ENCODE measurements around the gene ERC2.

GRCh38 chr3:55572816-55573215 lies 895.5 kb downstream of the ERC2 start:
- TF ChIP-seq, protein P1, sequence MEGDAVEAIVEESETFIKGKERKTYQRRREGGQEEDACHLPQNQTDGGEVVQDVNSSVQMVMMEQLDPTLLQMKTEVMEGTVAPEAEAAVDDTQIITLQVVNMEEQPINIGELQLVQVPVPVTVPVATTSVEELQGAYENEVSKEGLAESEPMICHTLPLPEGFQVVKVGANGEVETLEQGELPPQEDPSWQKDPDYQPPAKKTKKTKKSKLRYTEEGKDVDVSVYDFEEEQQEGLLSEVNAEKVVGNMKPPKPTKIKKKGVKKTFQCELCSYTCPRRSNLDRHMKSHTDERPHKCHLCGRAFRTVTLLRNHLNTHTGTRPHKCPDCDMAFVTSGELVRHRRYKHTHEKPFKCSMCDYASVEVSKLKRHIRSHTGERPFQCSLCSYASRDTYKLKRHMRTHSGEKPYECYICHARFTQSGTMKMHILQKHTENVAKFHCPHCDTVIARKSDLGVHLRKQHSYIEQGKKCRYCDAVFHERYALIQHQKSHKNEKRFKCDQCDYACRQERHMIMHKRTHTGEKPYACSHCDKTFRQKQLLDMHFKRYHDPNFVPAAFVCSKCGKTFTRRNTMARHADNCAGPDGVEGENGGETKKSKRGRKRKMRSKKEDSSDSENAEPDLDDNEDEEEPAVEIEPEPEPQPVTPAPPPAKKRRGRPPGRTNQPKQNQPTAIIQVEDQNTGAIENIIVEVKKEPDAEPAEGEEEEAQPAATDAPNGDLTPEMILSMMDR (conservative IDR thresholded peaks at IDR 0.05 in 1 of 2, IDR thresholded peaks at IDR 0.05 in 1 of 2; ENCODE audit: extremely low read depth in 1 of 2, insufficient read depth in 1 of 2, low read depth in 1 of 2, low read length in 2 of 2) = no peak
- TF ChIP-seq EZH2 (IDR thresholded peaks at IDR 0.05; ENCODE audit: borderline replicate concordance, low read length) = no peak

Data from mammary epithelial cell (primary cell).